ENCODE results near the gene ITGBL1.

The ITGBL1 gene

DNA sequence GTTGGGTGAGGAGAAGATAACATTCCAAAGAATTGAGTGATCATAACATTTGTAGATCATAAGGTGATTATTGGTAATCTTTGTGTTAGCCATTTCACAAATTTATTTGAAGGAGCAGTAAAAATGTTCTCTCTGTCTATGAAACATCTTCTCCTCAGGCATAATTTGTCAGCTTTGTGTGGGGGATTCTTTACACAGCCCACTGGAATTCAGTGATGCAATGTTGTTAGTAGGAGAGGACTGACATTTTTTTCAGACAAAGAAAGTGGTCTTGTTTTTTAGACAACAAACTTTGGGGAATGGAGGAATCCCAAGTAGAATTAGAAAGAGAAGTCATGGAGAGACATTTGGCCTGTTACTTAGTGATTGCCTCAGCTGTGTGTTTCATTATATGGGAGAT is 100.3 kb downstream of the ITGBL1 start:
- no peak overlapping the region for H3K4me3 ChIP-seq (ENCODE audit: low read depth, low read length)

DNA sequence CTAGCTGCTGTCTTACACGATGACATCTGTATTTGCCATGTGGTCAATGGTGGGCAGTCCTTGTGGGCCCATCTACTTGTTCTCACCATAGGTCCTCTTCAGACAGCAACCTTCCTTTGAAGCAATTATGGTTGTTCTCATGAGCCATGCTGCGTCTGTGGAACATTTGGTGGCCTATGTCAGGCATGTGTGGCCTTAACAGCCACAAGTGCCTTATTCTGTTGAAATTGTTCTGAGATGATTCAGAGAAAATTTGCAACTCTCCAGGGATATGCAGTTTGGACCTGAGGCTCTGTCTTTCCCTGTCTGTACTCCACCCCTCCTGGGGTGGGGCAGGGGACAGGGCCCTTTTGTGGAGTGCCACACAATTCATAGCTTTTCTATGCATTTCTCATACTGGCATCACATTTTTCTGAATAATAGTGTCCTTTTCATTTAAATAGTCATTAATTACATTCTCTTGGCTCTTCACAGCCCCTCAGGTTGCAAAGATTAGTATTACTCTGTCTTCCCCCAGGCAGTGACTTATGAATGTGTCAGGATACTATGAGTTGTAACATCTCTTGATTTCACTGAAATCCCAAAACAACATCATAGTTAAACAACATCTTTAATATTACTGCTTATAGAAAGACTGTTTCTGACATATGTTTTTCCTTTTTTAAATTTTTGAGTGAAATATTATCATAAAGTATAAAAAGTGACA is 102.1 kb downstream of the ITGBL1 start:
- no peak overlapping the region for H3K4me3 ChIP-seq (ENCODE audit: low read depth, low read length)

DNA sequence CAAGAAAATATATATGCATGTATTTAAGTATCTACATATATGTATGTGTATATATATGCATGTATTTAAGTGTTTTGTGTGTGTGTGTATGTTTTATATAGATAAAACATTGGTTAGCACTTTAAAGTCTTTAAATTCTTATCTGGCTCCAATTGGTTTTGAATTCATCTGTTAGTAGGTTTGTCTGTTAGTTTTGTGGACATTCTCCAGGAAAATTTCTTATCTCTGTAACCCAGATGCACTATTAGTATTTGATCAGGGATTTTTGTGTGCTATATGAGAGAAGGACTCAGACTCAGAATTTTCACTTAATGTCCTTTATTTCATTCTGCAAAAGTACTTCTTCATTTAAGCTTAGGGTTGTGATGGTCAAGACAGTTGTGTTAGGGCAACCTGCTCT is 103.1 kb downstream of the ITGBL1 start:
- H3K4me3 ChIP-seq (ENCODE audit: low read depth, low read length), result no peak overlapping the region

DNA sequence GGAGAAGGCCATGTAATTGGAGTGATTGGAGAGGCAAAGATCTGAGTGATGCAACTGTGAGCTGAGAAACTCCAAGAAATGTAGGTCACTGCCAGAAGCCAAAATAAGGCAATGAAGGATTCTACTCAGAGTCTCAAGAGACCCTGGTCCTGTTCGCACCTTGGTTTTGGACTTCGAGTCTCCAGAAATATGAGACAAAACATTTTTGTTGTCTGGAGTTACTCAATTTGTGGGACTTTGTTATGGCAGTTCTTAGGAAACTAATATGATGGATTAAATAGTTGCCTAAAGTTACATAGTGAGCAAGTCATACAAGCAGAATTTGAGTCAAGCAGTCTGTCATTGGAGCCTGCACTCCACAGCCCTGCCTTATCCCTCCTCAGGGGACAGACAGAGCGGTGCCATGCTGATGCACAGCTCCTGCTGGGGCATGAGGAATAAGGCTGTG is 104.2 kb downstream of the ITGBL1 start:
- no peak overlapping the region for H3K4me3 ChIP-seq (ENCODE audit: low read depth, low read length)

- no peak overlapping the region for H3K4me3 ChIP-seq (ENCODE audit: low read depth, low read length)
These were observed 112.8 kb downstream of the ITGBL1 start for GRCh38 chr13:101565317-101565716.

- no peak overlapping the region for H3K4me3 ChIP-seq (ENCODE audit: low read depth, low read length)
These were observed 115.4 kb downstream of the ITGBL1 start for GRCh38 chr13:101567841-101568240.

DNA sequence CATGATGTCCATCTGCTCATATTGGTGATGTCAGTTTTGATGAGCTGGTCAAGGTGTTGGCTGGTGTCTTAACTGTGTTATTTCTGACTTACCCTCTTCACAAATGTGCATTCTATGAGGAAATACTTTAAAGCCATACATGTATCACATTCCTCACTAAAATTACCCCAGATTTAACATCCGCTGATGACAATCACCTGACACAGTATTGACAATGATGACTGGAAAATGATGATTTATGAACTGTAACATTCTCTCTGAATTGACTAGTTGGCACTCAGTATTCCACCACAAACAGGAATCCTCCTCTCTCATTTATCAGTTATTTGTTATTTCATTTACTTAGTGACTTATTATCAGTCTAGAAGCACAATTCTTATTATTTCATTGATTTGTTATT is 117.3 kb downstream of the ITGBL1 start:
- no peak overlapping the region for H3K4me3 ChIP-seq (ENCODE audit: low read depth, low read length)

DNA sequence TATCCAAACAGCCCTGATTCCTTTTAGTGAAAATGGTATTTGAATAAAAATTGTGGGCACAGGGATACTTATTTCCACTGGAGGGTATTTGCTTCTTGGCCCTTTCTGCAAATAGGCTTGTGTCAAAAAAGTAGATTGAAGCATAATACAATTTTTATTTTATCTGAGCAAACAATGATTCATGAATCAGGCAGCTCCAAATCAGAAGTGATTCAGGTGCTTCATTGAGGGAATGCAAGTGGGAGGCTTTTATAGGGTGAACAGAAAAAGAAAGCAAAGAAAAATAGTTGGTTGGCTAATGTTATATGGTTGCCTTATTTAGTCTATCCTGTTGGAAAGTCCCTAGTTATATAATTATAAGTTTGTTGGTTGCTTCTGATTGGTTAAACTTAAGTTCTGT is 117.9 kb downstream of the ITGBL1 start:
- no peak overlapping the region for H3K4me3 ChIP-seq (ENCODE audit: low read depth, low read length)

DNA sequence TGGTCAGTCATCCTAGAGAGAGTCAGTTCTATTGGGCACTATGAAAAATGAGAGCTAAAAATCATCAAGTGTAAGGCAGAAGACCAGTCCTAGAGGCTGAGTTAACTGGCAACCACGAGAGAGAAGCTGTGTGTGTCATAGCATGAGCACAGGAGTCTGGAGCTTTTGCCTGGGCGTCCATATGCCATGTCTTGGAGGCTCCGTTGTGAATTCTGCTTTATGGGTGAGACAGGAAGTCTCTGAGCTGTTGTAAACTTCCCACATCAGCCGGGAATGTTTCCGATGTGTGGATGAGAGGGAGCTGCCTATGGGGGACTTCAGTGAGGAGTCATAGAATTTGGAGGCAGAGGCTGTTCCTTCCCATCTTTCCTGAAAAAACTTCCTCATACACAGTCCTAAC is 120.0 kb downstream of the ITGBL1 start:
- H3K4me3 ChIP-seq (ENCODE audit: low read depth, low read length), result no peak overlapping the region

GRCh38 chr13:101575581-101575980 is 123.1 kb downstream of the ITGBL1 start:
- H3K4me3 ChIP-seq (ENCODE audit: low read depth, low read length), result no peak overlapping the region

GRCh38 chr13:101576455-101576854 is 124.0 kb downstream of the ITGBL1 start:
- H3K4me3 ChIP-seq (ENCODE audit: low read depth, low read length), result no peak overlapping the region

DNA sequence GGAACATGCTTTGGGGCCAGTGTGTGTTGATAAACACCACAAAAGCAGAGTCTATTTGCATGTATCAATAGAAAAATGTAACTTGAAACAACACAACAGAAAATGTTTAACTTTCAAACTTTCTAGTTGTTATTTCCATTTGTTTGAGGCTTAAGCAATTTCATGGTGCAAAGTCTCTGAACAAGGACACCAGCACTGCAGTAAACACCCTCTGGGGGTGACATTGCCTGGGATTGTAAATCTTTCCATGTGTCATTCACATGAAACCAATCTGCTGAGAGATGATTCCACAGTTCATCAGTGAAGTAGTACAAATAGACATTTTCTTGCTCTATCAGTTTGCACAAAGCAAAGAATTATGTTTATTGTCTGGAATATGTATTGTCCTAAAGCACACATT is 124.5 kb downstream of the ITGBL1 start:
- no peak overlapping the region for H3K4me3 ChIP-seq (ENCODE audit: low read depth, low read length)

GRCh38 chr13:101579281-101579802 is 126.9 kb downstream of the ITGBL1 start:
- H3K4me3 ChIP-seq (ENCODE audit: low read depth, low read length), result no peak overlapping the region

GRCh38 chr13:101584331-101584730 is 131.9 kb downstream of the ITGBL1 start:
- H3K4me3 ChIP-seq (ENCODE audit: low read depth, low read length), result no peak overlapping the region

DNA sequence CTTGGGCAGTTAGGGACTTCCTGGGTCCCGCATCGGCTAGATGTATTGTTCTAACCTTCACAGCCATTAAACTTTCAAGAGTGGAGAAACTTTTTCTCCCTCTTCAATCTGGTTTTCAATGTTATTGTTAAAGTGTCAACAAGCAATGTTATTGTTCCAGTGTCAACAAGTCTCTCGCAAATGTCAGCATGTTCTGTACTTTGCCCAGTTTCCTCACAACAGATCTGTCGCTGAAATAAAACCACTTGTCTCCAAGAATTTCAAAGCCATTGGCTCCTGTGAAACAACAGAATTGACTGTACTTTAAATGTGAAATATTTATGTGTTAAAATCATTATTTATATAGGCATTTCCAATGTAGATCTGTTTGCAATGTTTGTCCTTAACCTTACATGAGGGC is 138.0 kb downstream of the ITGBL1 start:
- no peak overlapping the region for H3K4me3 ChIP-seq (ENCODE audit: low read depth, low read length)

GRCh38 chr13:101594936-101595335 is 142.5 kb downstream of the ITGBL1 start:
- no peak overlapping the region for H3K4me3 ChIP-seq (ENCODE audit: low read depth, low read length)

DNA sequence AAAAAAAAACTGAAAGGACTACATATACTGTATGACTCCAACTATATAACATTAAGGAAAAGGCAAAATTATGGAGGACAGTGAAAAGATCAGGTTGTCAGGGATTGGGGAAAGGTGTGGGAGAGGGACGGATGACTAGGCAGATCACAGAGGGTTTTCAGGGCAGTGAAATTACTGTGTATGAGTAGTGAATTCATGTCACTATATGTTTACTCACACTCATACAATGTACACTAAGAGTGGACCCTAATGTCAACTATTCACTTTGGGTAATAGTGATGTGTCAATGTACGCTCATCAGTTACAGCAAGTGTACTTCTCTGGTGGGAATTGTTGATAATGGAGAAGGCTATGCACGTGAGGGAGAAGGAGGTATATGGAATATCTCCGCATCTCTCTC is 144.3 kb downstream of the ITGBL1 start:
- no peak overlapping the region for H3K4me3 ChIP-seq (ENCODE audit: low read depth, low read length)

DNA sequence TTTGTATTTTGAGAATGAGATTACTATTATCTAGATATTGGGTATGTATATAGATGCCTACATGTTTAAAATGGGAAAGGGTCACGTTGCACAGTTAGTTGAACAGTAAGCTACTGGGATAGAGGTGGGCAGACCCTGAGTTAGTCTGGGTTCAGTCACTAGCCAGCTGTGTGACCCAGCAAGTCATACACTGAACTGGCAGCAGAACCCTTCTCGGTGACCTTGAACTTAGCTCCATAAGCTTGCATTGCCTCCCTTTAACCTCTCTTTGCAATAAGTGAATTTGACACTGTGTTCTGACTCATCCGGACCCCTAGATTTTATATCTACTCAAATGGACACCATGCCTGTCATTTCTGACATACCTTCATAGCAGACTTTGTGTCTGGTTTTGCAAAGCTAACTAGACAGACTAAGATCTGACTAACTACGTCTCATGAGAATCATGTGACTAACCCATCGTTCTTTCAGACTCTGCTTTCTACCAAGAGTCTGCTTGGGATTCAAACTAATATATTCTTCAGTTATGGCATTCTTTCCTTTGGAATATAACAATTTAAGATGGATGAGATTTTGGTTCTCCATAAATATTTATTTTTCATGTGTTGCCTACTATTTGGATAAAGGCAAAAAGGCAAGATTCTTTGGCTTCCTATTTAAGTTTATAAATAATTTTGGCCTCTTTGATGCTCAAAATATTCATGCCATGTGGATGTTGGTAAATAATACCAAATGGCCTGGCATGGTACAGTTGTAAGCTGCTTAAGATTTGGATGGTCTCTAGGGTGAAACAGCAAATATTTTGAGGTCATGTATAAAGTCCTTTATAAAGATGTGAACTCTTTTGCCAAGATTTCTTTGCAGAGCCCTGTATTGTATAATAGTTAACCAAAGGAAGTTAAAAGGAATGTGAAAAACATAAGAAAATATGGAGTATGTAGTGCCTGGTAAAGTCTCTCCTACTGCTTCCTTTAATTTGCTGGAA is 159.3 kb downstream of the ITGBL1 start:
- no peak overlapping the region for H3K4me3 ChIP-seq (ENCODE audit: low read depth, low read length)

DNA sequence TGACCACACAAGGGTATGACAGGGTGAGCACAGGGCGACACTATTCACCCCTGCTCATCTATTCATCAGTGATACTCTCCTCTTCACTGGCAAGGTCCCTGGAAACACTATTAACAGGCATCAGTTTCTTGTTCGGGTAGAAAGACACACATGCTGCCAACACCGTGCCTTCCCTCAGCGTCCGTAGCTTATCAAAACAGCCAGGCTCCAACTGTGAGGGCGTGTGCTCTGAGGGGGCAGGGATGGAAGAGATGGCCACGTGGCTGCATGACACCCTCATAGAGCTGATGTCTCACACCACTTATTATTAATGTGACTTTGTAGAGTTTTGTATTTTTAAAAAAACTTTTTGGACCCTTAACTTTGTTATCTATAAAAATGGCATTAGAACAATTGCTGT is 160.3 kb downstream of the ITGBL1 start:
- H3K4me3 ChIP-seq (ENCODE audit: low read depth, low read length), result no peak overlapping the region

GRCh38 chr13:101614491-101614890 is 162.0 kb downstream of the ITGBL1 start:
- H3K4me3 ChIP-seq (ENCODE audit: low read depth, low read length), result no peak overlapping the region

GRCh38 chr13:101618440-101619187 is 166.1 kb downstream of the ITGBL1 start:
- H3K4me3 ChIP-seq (ENCODE audit: low read depth, low read length), result no peak overlapping the region

Measured in iPS-11a (cell line).